NCI-H128 (cell line): Measurements from ENCODE around the gene GPN2.
"Not testable (repeated sequence)": the region's sequence is repeated elsewhere in the genome, so short reads cannot be mapped to it uniquely, and the experiment has no call there.

Experiments
- DNase-seq: peaks from one replicate; lab custom pipeline; 2025; ENCODE audit not compliant: unreplicated experiment; lab: John Stamatoyannopoulos, UW

Gene GPN2

DNA sequence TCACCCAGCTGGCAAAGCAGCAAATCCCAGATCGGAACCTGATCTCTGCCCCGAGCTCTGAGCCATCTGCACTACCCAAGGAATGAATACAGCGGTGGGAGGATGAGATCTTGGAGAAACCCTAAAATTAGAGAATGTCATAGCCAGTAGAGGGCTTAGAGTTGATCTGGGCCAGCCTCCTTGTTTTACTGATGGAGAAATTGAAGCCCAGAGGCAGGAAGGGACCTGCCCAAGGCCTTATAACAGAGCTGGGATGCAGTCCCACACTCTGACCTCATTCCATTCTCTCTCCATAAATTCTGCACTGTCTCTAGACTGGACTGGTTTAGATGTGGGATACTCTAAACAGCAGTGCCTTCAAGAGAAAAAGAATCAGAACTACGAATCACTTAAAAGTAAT is 31.9 kb downstream of the GPN2 start:
- DNase-seq, result no peak

GRCh38 chr1:26857473-26858060 is 32.5 kb downstream of the GPN2 start:
- DNase-seq, result no peak

GRCh38 chr1:26856604-26857469 is 33.2 kb downstream of the GPN2 start:
- DNase-seq, result no peak

DNA sequence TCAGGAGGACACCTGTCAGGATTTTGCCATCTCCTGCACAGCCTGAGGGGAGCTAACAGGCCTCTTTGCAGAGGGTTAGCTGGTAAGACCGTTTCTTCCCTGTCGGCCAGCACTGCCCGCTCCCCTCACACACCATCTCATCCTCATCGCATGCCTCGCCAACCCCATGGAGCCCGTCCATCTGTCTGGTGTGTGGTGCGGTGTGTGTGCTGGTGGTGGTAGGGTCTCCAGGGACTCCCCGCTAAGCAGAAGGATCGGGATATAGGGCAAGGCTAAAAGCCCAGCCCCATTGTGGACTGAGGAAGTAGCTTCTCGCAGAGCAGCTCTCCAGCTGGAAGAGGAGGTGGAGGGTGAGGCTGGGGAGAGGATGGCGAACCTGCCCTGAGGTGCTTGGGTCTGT is 33.9 kb downstream of the GPN2 start:
- no peak for DNase-seq

- no peak for DNase-seq
Measured at GRCh38 chr1:26855636-26856035, 34.4 kb downstream of the GPN2 start.

GRCh38 chr1:26854906-26855305 is 35.2 kb downstream of the GPN2 start:
- DNase-seq, result no peak

GRCh38 chr1:26853600-26853999 is 36.5 kb downstream of the GPN2 start:
- DNase-seq, result no peak

DNA sequence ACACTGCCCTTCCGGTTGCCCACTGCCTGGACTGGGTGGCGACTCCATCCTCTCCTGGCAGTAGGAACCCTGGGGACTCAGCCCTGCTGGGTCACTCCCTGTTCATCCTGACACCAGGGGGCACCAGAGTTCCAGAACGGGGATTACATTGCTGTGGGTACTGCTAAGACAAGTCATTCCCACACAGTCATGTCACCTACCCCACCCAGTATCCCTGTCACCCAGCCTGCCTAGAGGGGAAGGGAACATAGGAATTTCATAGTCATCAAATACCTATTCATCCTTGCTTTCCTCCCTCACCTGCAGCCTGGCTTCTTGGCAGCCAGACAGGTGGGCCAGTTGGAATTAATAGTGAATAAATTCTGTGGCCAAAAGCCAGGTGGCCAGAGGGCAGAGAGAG is 36.9 kb downstream of the GPN2 start:
- DNase-seq, result peak; percentile 61

GRCh38 chr1:26852701-26853100 is 37.4 kb downstream of the GPN2 start:
- no peak for DNase-seq

DNA sequence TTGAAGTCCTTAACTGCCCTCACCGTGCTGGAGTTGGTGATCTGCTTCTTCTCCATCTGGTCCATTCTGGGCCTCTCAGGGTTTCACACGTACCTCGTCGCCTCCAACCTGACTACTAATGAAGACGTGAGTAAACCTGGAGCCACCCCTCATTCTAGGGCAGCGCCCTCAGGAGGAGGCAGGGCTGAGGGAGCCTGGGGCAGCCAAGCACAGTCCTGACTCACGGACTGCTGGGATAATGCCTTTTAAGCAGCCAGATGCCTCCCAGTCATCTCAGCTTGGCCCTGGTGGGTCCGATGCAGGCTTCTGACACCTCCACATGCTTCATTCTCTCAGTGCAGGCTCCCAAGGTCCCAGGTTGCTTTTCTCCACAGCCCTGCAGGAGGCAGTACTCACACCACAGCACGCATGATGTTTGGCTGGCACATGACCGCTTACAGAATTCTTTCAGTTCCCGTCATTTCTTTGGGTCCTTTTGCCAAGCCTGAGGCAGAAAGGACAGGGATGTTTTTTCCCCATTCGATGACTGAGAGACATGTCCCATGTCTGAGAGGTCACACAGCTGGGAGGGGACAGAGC is 38.9 kb downstream of the GPN2 start:
- DNase-seq, result no peak

DNA sequence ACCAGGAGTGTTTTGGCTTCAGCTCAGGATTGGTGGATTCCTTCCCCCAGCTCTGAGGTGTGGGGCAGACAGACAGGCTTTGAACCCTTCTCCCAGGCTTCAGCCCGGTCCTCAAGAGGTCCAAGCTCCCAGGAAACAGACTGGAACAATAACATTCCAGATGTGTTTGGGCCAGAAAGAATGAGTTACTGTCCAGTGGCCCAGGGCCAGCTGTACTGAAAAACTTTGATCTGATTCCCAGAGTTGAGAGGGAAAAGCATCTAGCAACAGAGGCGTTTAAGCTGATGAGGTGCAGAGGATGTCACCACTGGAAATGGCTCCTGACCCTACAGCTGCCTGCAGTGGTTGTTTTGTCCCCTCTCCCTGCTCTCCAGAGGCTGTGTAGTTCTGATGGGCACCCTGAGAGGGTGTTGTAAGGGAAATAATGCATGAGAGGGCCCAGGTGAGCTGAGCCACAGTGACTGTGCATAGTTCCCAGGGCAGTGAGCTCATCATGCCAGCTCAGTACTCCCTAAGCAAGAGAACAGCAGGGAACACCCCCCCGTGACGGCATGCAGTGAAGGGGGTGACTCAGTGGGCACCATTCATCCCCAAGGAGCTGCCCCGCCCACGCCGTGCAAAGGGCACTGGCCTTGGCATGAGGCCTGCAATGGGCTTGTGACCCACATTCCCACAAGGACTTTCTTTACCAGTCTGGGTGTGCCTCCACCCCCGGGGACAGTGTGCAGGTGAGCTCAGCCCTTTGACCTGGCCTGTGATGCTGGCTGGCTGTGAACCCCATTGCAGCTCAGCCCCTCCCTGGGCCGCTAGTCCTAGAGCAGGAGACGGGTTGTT is 40.9 kb downstream of the GPN2 start:
- no peak for DNase-seq

DNA sequence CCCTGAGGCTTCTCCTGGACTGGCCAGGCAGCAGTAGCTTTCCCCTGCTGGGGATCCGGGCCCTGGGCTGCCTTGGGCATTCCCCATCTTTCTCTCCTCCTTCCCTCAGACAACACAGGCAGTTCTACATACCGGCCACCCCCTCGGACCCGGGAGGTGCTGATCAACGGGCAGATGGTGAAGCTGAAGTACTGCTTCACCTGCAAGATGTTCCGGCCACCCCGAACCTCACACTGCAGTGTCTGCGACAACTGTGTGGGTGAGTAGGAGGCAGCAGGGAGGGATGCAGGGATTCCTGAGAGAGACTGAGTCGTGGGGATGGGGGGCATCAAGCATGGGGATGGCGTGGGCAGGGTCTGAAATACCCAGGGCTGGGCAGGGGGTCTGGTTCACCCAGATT is 41.6 kb downstream of the GPN2 start:
- DNase-seq, result no peak

DNA sequence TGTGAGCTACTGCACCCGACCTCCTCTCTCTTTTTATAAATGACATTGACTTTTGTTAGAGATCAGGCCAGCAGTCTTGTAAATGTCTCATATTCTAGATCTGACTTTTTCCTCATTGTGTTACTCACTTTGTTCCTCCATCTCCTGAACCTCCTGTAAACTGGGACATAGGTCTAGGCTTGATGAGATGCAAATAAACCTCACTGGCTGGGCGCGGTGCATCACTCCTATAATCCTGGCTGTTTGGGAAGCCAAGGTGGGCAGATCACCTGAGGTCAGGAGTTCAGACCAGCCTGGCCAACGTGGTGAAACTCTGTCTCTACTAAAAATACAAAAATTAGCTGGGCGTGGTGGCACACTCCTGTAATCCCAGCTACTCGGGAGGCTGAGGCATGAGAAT is 42.3 kb downstream of the GPN2 start:
- not testable (repeated sequence) for DNase-seq

DNA sequence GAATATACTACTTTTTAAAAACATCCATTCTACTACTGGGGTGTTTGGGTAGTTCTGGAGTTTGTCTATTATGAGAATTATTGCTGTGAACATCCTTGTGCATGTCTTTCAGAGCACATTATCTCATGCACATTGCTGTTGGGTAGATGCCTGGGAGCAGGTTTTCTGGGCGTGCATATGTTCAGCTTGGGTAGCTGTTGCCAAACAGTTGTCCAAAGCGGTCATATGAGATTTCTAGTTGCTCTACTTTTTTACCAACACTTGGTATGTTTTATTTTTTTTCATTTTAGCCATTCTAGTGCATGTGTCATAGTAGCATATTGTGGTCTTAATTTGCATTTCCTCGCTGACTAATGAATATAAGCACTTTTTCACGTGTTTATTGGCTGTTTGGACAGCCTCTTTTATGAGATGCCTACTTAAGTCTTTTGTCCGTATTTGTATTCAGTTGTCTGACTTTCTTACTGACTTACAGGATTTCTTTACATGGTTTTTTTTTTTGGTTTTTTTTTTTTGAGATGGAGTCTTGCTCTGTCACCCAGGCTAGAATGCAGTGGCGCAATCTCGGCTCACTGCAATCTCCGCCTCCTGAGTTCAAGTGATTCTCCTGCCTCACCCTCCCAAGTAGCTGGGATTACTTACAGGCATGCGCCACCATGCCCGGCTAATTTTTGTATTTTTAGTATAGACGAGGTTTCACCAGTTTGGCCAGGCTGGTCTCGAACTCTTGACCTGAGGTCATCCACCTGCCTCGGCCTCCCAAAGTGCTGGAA is 45.5 kb downstream of the GPN2 start:
- no peak for DNase-seq

GRCh38 chr1:26839779-26840178 is 50.3 kb downstream of the GPN2 start:
- no peak for DNase-seq

GRCh38 chr1:26839339-26839722 is 50.8 kb downstream of the GPN2 start:
- DNase-seq, result no peak

DNA sequence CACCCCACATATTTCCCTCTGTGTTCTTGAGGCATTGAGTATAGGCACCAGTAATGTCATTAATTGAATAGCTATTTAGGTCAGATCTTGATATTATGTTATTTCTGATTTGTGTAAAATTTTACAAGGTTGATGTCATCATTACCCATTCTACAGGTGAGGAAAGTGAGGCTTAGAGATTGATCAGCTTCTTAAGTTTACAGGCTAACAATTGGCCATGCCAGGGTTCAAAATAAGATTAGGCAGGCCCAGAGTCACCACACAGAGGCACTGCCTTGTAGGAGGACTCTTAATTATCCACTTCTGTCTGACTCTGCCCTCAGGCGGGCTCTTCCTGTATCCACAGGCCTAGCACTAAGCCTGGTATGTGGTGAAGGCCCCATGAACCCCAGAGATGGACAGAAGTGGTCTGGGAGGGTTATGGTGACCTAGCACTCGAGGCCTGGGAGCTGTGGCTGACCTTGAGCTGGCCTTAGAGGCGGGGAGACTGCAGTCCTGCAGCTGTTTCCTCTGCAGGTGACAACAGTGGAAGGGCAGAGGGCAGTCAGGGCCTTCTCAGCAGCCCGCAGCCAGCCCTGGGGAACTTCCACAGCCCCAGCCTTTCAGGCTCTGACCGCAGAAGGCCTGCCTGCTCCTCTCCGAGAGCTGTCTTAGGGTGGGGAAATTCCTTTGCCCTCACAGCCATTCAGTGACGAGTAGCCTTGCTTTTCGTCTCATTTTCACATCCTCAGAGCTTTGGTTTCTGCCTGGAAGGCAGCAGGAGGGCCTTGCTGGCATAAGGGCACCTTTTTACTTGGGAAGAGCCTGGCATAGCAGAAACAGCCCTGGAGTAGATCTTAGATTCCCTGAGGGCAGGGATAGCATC is 51.4 kb downstream of the GPN2 start:
- DNase-seq, result no peak

DNA sequence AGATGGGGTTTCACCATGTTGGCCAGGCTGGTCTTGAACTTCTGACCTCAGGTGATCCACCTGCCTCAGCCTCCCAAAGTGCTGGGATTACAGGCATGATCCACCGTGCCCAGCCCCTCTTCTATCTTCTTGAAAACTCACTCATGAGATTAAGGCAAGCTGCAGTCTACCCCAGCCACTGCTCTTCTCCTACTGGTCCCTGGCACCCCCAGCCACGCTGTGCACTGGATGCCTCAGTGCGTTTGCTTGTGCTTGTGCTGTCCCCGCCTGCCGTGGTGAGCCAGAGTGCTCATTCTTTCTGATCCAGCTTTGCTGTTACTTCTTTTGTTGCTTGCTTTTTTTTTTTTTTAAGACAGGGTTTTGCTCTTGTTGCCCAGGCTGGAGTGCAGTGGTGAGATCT is 52.4 kb downstream of the GPN2 start:
- DNase-seq, result not testable (repeated sequence)

DNA sequence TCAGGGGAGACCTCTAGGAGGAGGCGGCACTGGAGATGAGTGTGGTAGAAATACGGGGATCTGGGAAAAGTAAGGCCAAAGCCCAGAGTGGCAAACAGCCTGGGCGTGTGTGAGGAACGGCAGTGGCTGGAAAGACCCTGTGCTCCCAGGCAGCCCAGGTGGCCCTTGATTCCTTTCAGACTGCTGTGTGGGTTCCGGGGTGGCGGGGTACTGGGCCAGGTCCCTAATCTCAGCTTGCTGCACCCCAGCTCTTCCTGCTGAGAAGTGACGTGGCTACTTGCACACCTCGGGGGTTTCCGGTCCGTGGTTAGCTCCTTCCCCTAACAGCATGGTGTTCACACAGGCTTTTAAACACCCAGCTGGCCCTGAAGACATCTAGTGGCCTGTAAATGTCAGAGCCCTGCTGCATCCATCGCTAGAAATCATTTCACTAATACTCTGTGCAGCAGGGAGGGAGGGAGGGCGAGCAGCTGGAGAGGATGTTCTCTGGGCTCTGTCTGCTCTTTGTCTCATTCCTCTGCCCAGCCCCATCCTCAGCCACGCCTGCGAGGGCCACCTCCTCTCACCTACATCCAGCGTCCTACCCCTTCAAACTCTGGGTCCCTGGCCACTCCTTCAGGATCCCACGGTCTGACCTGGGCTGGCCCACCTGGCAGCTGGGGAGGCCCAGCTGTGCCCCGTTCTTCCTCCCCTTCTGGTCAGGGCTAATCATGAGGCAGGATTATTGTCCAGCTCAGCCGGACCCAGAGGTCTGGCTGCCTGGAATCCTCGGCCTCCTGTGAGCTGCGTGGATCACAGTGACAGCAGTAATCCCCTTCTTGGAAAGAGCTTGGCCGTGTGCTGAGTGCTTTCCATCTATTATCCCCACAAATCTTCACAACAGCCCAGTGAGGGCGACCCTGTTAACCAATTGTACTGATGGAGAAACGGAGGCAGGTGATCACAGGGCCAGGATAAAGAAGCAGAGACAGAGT is 56.4 kb downstream of the GPN2 start:
- no peak for DNase-seq
